HK-2 (cell line): ENCODE results near the gene RNF187.
"Not testable (repeated sequence)": the region's sequence is repeated elsewhere in the genome, so short reads cannot be mapped to it uniquely, and the experiment has no call there.

Experiments
- DNase-seq: peaks from one replicate; pipeline ENCODE4 v3.0.0-alpha.2; 2018; ENCODE audit not compliant: unreplicated experiment

RNF187 gene

GRCh38 chr1:228459091-228459993, 27.8 kb upstream of the RNF187 start:
- peak; percentile 55 for DNase-seq

GRCh38 chr1:228460821-228461220, 26.4 kb upstream of the RNF187 start:
- no peak for DNase-seq

DNA sequence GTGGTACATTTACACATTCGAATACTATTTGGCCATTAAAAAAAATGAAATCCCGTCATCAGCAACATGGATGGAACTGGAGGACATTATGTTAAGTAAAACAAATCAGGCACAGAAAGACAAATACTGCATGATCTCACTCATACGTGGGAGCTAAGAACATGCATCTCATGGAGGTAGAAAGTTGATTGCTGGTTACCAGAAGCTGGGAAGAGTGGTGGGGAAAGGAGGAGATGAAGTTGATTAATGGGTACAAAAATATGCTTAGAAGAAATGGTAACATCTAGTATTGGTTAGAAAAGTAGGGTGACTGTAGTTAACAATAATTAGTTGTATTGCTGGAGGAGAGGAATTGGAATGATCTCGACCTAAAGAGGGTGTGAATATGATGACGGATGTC, 24.6 kb upstream of the RNF187 start:
- DNase-seq = no peak

- no peak for DNase-seq
Observed at GRCh38 chr1:228463009-228463558, 24.1 kb upstream of the RNF187 start.

DNA sequence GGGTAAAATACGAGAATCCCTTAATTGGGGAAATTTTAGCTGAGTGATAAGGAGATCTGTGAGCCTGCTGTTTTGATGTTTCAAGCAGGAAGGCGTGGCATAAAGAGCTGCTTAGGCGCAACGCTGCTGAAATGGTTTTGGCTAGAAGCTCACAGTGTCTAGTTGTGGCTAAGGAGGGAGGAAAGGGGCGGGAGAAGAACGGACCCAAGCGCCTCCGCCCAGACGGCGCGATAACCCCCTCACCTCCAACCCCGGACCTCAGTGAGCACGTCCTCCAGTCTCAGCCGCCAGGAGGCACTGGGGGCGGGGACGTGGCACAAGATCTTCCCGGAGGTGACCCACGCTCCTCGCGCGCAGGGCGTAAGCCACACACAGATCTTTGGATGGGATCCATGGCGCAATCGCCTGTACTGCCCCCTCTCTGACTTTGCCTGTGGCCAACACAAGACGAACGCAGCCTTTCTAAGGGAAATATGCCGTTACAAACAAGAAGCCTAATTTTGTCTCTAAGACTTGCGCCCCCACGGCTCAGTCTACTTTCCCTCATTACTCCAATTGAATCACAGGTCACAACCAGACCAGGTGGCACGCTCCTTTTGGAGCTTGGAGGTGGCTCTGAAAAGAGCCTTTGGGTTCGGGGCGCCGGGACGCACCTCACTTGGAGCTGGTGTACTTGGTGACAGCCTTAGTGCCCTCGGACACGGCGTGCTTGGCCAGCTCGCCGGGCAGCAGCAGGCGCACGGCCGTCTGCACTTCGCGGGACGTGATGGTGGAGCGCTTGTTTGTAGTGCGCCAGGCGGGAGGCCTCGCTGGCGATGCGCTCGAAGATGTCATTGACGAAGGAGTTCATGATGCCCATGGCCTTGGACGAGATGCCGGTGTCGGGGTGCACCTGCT, 23.4 kb upstream of the RNF187 start:
- DNase-seq = no peak

- DNase-seq = no peak
Observed at GRCh38 chr1:228464487-228464983, 22.6 kb upstream of the RNF187 start.

GRCh38 chr1:228465141-228465540, 22.0 kb upstream of the RNF187 start:
- no peak for DNase-seq

DNA sequence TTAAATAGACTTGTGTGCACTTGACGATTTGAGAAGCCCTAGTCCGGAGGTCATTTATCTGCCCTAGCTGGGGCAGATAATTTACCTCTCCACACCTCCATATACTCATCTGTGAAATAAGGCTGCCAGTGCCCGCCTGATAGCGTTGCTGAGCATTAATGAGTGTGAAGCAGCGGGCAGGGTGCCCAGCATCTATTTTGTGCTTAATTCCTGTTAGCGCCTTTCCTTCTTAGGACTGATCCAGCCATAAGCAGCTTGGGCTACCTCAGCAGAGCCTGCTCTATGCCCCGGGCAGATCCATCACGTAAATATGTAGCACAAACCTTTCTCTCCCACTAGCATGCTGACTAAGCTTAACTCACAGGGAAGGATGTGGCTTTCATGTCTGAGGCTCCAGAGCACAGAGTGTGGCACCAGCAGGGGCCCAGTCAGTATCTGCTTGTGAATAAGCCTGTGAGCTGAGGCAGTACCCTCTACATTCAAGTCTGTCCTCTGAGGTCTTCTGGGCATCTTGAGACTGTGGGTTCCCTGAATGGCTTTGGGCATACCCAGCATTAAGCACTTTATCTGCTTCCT, 21.5 kb upstream of the RNF187 start:
- DNase-seq = no peak

GRCh38 chr1:228468188-228468587, 19.0 kb upstream of the RNF187 start:
- DNase-seq = not testable (repeated sequence)

- DNase-seq = no peak
Observed at GRCh38 chr1:228469413-228470162, 17.6 kb upstream of the RNF187 start.

DNA sequence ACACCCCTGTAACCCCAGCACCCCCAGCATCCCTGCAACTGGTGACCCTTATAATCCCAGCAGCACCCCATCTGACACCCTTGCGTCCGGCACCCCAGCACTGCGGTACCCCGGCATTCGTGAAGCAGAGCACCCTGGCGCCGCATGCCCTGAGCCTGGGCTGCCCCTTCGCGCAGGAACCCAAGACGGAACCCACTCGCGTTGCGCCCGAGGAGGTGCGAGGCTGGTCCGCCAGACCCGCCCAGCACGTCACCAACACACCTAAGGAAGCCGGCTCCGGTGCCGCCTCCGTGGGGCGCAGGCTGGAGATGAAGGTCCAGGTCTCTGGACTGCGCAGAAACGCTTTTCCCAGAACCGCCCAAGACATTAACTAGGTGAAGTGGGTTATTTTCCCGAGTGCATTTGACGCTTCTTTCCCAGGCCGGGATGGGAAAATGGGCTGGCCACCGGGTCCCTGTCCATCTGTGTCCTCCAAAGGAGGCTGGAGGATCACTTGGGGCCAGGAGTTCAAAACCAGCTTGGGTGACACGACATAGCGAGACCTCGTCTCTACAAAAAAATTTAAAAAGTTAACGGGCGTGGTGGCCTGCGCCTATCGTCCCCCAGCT, 15.9 kb upstream of the RNF187 start:
- DNase-seq = no peak

- no peak for DNase-seq
Observed at GRCh38 chr1:228471762-228472398, 15.3 kb upstream of the RNF187 start.

DNA sequence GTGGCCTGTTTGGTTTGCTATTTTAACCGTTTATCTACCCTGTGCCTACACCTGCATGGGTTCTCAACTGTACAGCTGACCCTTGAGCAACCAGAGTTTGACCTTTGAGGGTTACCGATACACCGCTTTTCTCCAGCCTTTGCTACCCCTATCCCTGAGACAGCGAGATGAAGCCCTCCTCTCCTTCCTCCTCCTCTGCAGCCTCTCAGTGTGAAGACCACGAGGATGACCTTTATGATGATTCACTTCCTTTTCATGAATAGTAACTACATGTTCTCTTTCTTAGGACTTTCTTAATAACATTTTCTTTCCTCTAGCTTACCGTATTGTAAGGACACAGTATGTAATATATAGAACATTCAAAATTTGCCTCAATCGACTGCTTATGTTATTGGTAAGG, 14.5 kb upstream of the RNF187 start:
- no peak for DNase-seq

DNA sequence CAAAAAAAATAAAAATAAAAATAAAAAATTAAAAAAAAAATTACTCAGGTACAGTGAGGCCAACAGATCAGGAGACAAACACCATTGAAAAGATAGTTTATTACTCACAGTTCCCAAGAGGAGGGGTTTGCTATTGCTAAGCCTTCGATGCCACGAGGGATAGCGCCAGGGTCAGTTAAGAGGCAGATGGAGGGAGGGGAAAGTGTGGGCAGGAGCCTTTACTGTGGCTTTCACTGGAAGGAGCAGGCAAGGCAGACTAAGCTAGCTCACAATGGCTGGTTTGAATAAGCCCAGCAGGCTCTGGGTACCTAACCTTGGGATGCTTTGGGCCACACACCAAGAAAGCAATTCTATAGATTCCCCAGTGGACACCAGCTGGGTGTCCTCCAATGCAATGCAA, 12.7 kb upstream of the RNF187 start:
- DNase-seq = no peak

GRCh38 chr1:228475812-228476211, 11.4 kb upstream of the RNF187 start:
- no peak for DNase-seq

DNA sequence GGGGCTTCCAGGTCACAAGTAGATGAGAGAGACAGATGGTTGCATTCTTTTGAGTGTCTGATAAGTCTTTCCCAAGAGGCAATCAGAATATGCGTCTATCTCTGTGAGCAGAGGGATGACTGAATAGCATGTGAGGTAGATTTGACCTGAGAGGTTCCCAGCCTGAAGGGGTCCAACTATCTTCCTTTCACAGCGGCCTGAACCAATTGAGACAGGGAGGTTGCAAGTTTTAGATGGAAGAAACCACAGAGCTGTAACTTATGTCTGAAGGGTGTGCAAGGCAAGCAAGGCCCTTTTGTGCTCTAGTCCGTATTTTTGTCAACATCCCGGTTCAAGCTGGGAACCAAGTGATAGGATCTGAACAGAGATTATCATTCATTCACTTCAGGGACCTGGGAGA, 9.9 kb upstream of the RNF187 start:
- DNase-seq = no peak

GRCh38 chr1:228478326-228478725, 8.9 kb upstream of the RNF187 start:
- no peak for DNase-seq

DNA sequence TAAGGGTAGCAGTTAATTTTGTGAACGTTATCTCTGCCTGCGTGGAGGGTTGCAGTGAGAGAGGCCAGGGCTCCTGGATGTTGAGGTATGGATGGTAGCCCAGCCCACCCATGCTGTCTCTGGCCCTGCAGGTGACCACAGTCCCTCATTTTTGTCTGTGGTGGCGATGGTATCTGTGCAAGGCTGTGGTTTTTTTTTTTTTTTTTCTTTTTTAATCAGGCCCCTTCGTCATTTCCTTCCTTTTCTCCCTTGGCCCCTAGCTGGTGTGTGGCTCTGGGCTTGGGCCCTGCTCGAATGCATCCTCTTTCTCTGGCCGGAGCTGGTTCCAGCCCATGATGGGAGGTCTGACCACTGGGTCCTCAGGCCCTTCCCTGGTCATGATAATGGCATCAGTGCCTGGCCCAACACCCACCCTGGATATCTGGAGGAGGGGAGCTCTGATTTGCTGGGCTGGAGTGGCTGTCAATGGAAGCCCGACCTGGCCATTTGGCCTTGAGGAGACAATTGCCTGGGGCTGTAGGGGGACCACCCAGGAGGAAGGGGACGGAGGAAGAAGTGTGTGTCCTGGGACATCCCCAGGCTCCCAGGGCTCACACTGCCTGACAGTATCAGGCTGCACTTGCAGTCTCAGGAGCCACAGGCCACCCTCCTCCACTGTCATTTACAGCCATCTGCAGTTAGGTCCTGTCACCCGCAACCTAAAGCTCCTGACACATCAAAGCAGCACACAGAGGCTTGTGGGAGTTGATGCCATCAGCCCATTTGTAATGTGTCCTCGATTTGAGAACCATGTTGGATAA, 8.1 kb upstream of the RNF187 start:
- DNase-seq = no peak

DNA sequence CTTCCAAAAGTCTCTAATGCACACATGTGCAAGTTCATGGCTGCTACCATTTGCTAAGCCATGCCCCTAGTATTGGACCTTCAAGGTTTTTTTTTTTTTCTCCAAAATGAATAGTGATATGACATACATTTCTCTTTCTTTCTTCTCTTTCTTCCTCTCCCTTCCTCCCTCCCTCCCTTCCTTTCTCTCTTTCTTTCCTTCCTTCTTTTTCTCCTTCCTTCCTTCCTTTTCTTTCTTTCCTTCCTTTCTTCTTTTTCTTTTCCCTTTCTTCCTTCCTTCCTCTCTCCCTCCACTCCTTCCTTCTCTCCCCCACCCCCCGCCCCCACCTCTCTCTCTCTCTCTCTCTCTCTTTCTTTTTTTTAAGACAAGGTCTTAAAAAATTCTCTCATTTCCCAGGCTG, 3.4 kb upstream of the RNF187 start:
- no peak for DNase-seq
